GM19193 (cell line): ENCODE measurements around the gene PRKCE.

ENCODE experiments used
- POLR2A ChIP-seq: IDR thresholded peaks from 4 replicates; pipeline ENCODE4 v1.6.1; 2011; ENCODE audit not compliant: insufficient read depth, insufficient read length; ENCODE audit errors: extremely low read depth

The PRKCE gene

GRCh38 chr2:45696708-45697107 is 45.2 kb downstream of the PRKCE start:
- TF ChIP-seq POLR2A: no peak

GRCh38 chr2:45697190-45697589 is 45.7 kb downstream of the PRKCE start:
- TF ChIP-seq POLR2A: no peak

GRCh38 chr2:45698554-45698953 is 47.1 kb downstream of the PRKCE start:
- no peak for TF ChIP-seq POLR2A

GRCh38 chr2:45699032-45699658 is 47.7 kb downstream of the PRKCE start:
- no peak for TF ChIP-seq POLR2A

GRCh38 chr2:45700407-45701013 is 49.0 kb downstream of the PRKCE start:
- no peak for TF ChIP-seq POLR2A

GRCh38 chr2:45705233-45705632 is 53.8 kb downstream of the PRKCE start:
- TF ChIP-seq POLR2A: no peak

- TF ChIP-seq POLR2A: no peak
Measured at GRCh38 chr2:45706033-45706432, 54.6 kb downstream of the PRKCE start.

GRCh38 chr2:45707006-45707405 is 55.5 kb downstream of the PRKCE start:
- TF ChIP-seq POLR2A: no peak

GRCh38 chr2:45707661-45708060 is 56.2 kb downstream of the PRKCE start:
- TF ChIP-seq POLR2A: no peak

- TF ChIP-seq POLR2A: no peak
Measured at GRCh38 chr2:45708501-45708900, 57.0 kb downstream of the PRKCE start.

- no peak for TF ChIP-seq POLR2A
Measured at GRCh38 chr2:45709137-45709536, 57.7 kb downstream of the PRKCE start.

GRCh38 chr2:45710468-45710867 is 59.0 kb downstream of the PRKCE start:
- TF ChIP-seq POLR2A: no peak

- no peak for TF ChIP-seq POLR2A
Measured at GRCh38 chr2:45711224-45711623, 59.7 kb downstream of the PRKCE start.

GRCh38 chr2:45712570-45712969 is 61.1 kb downstream of the PRKCE start:
- no peak for TF ChIP-seq POLR2A

GRCh38 chr2:45713136-45713535 is 61.7 kb downstream of the PRKCE start:
- TF ChIP-seq POLR2A: no peak

GRCh38 chr2:45713591-45713990 is 62.1 kb downstream of the PRKCE start:
- no peak for TF ChIP-seq POLR2A

- no peak for TF ChIP-seq POLR2A
Measured at GRCh38 chr2:45714679-45715078, 63.2 kb downstream of the PRKCE start.
